Sigmoid colon (tissue), 7 donors: Measurements from ENCODE around the gene MCC. TPM values are rescaled to one million over a fixed set of nuclear protein-coding genes. Genes with fewer than 3 reads are reported as not detected.

ENCODE experiments used
- DNase-seq: peaks from one replicate; pipeline ENCODE4 v3.0.0-alpha.2; 2019
- H3K27ac ChIP-seq, 4 donors: fragments of 200-600 bp; sonication (generic); one replicate each; pipeline ENCODE4 v1.5.1; 2016 to 2019; ENCODE audit warnings: mild to moderate bottlenecking in 1 of 4
- H3K27me3 ChIP-seq, 3 donors: fragments of 200-600 bp; sonication (generic); one replicate each; pipeline ENCODE4 v1.5.1; 2019; ENCODE audit warnings: mild to moderate bottlenecking in 1 of 3
- H3K36me3 ChIP-seq, 4 donors: fragments of 200-600 bp; sonication (generic); one replicate each; pipeline ENCODE4 v1.5.1; 2016 to 2019
- H3K4me1 ChIP-seq, 4 donors: fragments of 200-600 bp; sonication (generic); one replicate each; pipeline ENCODE4 v1.5.1; 2017 to 2019
- H3K4me3 ChIP-seq, 4 donors: fragments of 200-600 bp; sonication (generic); one replicate each; pipeline ENCODE4 v1.5.1; 2017 to 2019; ENCODE audit warnings: mild to moderate bottlenecking in 2 of 4, moderate library complexity in 1 of 4
- H3K9me3 ChIP-seq, 4 donors: fragments of 200-600 bp in 3 of 4; sonication (generic) in 3 of 4; one replicate each; pipeline versions ENCODE4 v1.5.1 to v1.6.1; 2013 to 2019
- CTCF ChIP-seq, 4 experiments: fragments of 450-650 bp in 3 of 4; fragments of 200-600 bp in 1 of 4; IDR thresholded peaks; one replicate each; pipeline ENCODE4 v1.5.1; 2016 to 2019; ENCODE audit warnings: antibody characterized with exemption in 4 of 4, mild to moderate bottlenecking in 3 of 4, moderate library complexity in 2 of 4
- EP300 ChIP-seq, 4 donors: sonication (generic); formaldehyde crosslinking; IDR thresholded peaks; one replicate each; pipeline ENCODE4 v1.6.1; 2017; ENCODE audit warnings: antibody characterized with exemption in 4 of 4
- POLR2A ChIP-seq, 2 donors: fragments of 450-650 bp; IDR thresholded peaks; one replicate each; pipeline ENCODE4 v1.6.1; 2016; ENCODE audit warnings: antibody characterized with exemption in 2 of 2, mild to moderate bottlenecking in 2 of 2, moderate library complexity in 2 of 2
- POLR2AphosphoS5 ChIP-seq, 4 donors: sonication (generic); formaldehyde crosslinking; IDR thresholded peaks; one replicate each; pipeline ENCODE4 v1.6.1; 2017; ENCODE audit warnings: antibody characterized with exemption in 4 of 4
- WGBS, 2 donors: extraction: QIAGEN DNeasy Blood & Tissue Kit; methylation state at CpG; one replicate each; pipeline ENCODE4 v1.1.7; 2013; 5-methylcytosine and 5-hydroxymethylcytosine counted together
- intact Hi-C: fragments of 100-400 bp; cut with DNase I; formaldehyde crosslinking; loops from one replicate; pipeline ENCODE4 v1.15.1; 2023
- polyA plus RNA-seq, 3 donors: library from polyadenylated mRNA; stranded (reverse); fragments of 200-250 nt; gene quantifications; one replicate each; pipeline ENCODE4 v1.2.3, GENCODE V29; 2013
- total RNA-seq, 4 donors: library from RNA; depleted of rRNA; stranded (reverse); fragments of >200 nt; gene quantifications; one replicate each; pipeline ENCODE4 v1.1.0, GENCODE V29; 2016
- donor health status: healthy with polysubstance abuse.
- donor health status: Bipolar disorder and iron deficiency.
- donor health status: healthy.

Gene MCC
- total and polyA plus RNA-seq, 7 donors = 0.69 to 14.0 (median 9.1) TPM

- peaks cover 0 to 9% (median 0%) of the 10 kb centered on the region in 4 donors for H3K4me1 ChIP-seq
- peaks cover 0 to 24% (median 0%) of the 10 kb centered on the region in 4 donors for H3K36me3 ChIP-seq
- TF ChIP-seq EP300 (IDR thresholded peaks at IDR 0.05) (no peak), POLR2AphosphoS5 (IDR thresholded peaks at IDR 0.05) (no peak), CTCF (IDR thresholded peaks at IDR 0.05) (no peak), POLR2A (IDR thresholded peaks at IDR 0.05) (no peak)
- H3K4me3 ChIP-seq = no peak overlapping the region
- WGBS, 2 donors = 91 to 94% methylated on average over 2 of the region's 2 CpGs
- H3K27me3 ChIP-seq = no peaks in the 10 kb centered on the region
- DNase-seq = no peak
- H3K9me3 ChIP-seq = no peaks in the 10 kb centered on the region
- intact Hi-C loops = no loop called here
- H3K27ac ChIP-seq = no peak overlapping the region
Observed at GRCh38 chr5:113031557-113031956, 456.7 kb downstream of the MCC start.

- 88 to 95% methylated on average over 8 of the region's 8 CpGs for WGBS, 2 donors
- Histone ChIP-seq H3K27ac (no peak overlapping the region), H3K9me3 (no peaks in the 10 kb centered on the region), H3K4me3 (no peak overlapping the region), H3K27me3 (no peaks in the 10 kb centered on the region), H3K4me1 (peaks cover 0 to 9% (median 0%) of the 10 kb centered on the region in 4 donors), H3K36me3 (peaks cover 0 to 28% (median 0%) of the 10 kb centered on the region in 4 donors)
- DNase-seq = no peak
- TF ChIP-seq POLR2AphosphoS5 (IDR thresholded peaks at IDR 0.05) (no peak), POLR2A (IDR thresholded peaks at IDR 0.05) (no peak), EP300 (IDR thresholded peaks at IDR 0.05) (no peak), CTCF (IDR thresholded peaks at IDR 0.05) (no peak)
- intact Hi-C loops = no loop called here
Observed at GRCh38 chr5:113031104-113031503, 457.1 kb downstream of the MCC start.

- TF ChIP-seq EP300 (IDR thresholded peaks at IDR 0.05) = no peak
- no peak for TF ChIP-seq CTCF (IDR thresholded peaks at IDR 0.05)
- no peak for TF ChIP-seq POLR2A (IDR thresholded peaks at IDR 0.05)
- TF ChIP-seq POLR2AphosphoS5 (IDR thresholded peaks at IDR 0.05) = no peak
- intact Hi-C loops = no loop called here
- peaks cover 0 to 9% (median 0%) of the 10 kb centered on the region in 4 donors for H3K4me1 ChIP-seq
- H3K36me3 ChIP-seq = peaks cover 0 to 34% (median 0%) of the 10 kb centered on the region in 4 donors
- H3K9me3 ChIP-seq = no peaks in the 10 kb centered on the region
- H3K27me3 ChIP-seq = no peaks in the 10 kb centered on the region
- WGBS, 2 donors = 78 to 80% methylated on average over 6 of the region's 6 CpGs
- H3K4me3 ChIP-seq = no peak overlapping the region
- DNase-seq = no peak
- H3K27ac ChIP-seq = no peak overlapping the region
Observed at GRCh38 chr5:113029614-113030013, 458.6 kb downstream of the MCC start.

GRCh38 chr5:113027431-113027830 is 460.8 kb downstream of the MCC start:
- H3K4me1 ChIP-seq = no peaks in the 10 kb centered on the region
- no peak for DNase-seq
- H3K36me3 ChIP-seq = peaks cover 0 to 34% (median 0%) of the 10 kb centered on the region in 4 donors
- no peak overlapping the region for H3K4me3 ChIP-seq
- TF ChIP-seq POLR2A (IDR thresholded peaks at IDR 0.05) = no peak
- TF ChIP-seq EP300 (IDR thresholded peaks at IDR 0.05) = no peak
- no peak for TF ChIP-seq POLR2AphosphoS5 (IDR thresholded peaks at IDR 0.05)
- TF ChIP-seq CTCF (IDR thresholded peaks at IDR 0.05) = no peak
- H3K27ac ChIP-seq = no peak overlapping the region
- H3K27me3 ChIP-seq = no peaks in the 10 kb centered on the region
- intact Hi-C loops = no loop called here
- H3K9me3 ChIP-seq = no peaks in the 10 kb centered on the region
- WGBS, 2 donors = 94 to 95% methylated on average over 5 of the region's 5 CpGs

- 83 to 90% methylated on average over 8 of the region's 8 CpGs for WGBS, 2 donors
- peaks cover 0 to 34% (median 0%) of the 10 kb centered on the region in 4 donors for H3K36me3 ChIP-seq
- H3K27ac ChIP-seq = no peak overlapping the region
- no peak overlapping the region for H3K4me3 ChIP-seq
- no peaks in the 10 kb centered on the region for H3K9me3 ChIP-seq
- intact Hi-C loops = no loop called here
- no peak for DNase-seq
- no peaks in the 10 kb centered on the region for H3K4me1 ChIP-seq
- TF ChIP-seq CTCF (IDR thresholded peaks at IDR 0.05) (no peak), EP300 (IDR thresholded peaks at IDR 0.05) (no peak), POLR2AphosphoS5 (IDR thresholded peaks at IDR 0.05) (no peak), POLR2A (IDR thresholded peaks at IDR 0.05) (no peak)
- H3K27me3 ChIP-seq = no peaks in the 10 kb centered on the region
Observed at GRCh38 chr5:113027015-113027414, 461.2 kb downstream of the MCC start.
